Measurements from ENCODE around the gene PPT2. TPM values are rescaled to one million over a fixed set of nuclear protein-coding genes. Genes with fewer than 3 reads are reported as not detected.

PPT2 gene
- total and polyA plus RNA-seq, 2 of the 13 experiments (the other 11 are each of a cell fraction or from before 2014, with no cell fraction given) = 39.2 to 61.8 TPM

GRCh38 chr6:32177788-32178546 lies 24.0 kb downstream of the PPT2 start, which contains the start of gene RNF5 (continued):
- peak; percentile 63 for TF ChIP-seq SAP130 (CRISPR knock-in tag; IDR thresholded peaks at IDR 0.05; ENCODE audit: low read depth)
- TF ChIP-seq ZFP36L2 (CRISPR knock-in tag; IDR thresholded peaks at IDR 0.05) = no peak
- peak; percentile 32; the same call in 1 of the 2 replicates for TF ChIP-seq TGIF2 (CRISPR knock-in tag; IDR thresholded peaks at IDR 0.05)
- no peak for TF ChIP-seq ZNF180 (CRISPR knock-in tag; IDR thresholded peaks at IDR 0.05; ENCODE audit: borderline replicate concordance, low read depth)
- no peak; the same call in 1 of the 2 replicates for TF ChIP-seq USF2 (IDR thresholded peaks at IDR 0.05; ENCODE audit: low read depth, low read length)
- TF ChIP-seq USF2 (CRISPR knock-in tag; IDR thresholded peaks at IDR 0.05; ENCODE audit: borderline replicate concordance) = no peak; the same call in 1 of the 2 replicates
- peak; percentile 47 for TF ChIP-seq ASH2L (IDR thresholded peaks at IDR 0.05; ENCODE audit: insufficient read length, low read depth, low read length)
- TF ChIP-seq ESRRA (CRISPR knock-in tag; IDR thresholded peaks at IDR 0.05; ENCODE audit: low read depth) = peak; percentile 25; the same call in 1 of the 2 replicates
- TF ChIP-seq HOXA5 (CRISPR knock-in tag; IDR thresholded peaks at IDR 0.05) = no peak
- TF ChIP-seq ZBTB7B (CRISPR knock-in tag; IDR thresholded peaks at IDR 0.05) = no peak
- no peak for TF ChIP-seq PTBP1 (IDR thresholded peaks at IDR 0.05; ENCODE audit: low read depth, low read length, poor library complexity, severe bottlenecking)
- TF ChIP-seq ZHX2 (IDR thresholded peaks at IDR 0.05; ENCODE audit: low read depth) = no peak
- no peak for TF ChIP-seq ZHX2 (CRISPR knock-in tag; IDR thresholded peaks at IDR 0.05; ENCODE audit: borderline replicate concordance)
- TF ChIP-seq ZBTB44 (CRISPR knock-in tag; IDR thresholded peaks at IDR 0.05) = no peak
- TF ChIP-seq CAMTA2 (CRISPR knock-in tag; IDR thresholded peaks at IDR 0.05; ENCODE audit: borderline replicate concordance) = no peak
- no peak for TF ChIP-seq KLF11 (CRISPR knock-in tag; IDR thresholded peaks at IDR 0.05)
- TF ChIP-seq GPN1 (CRISPR knock-in tag; IDR thresholded peaks at IDR 0.05; ENCODE audit: borderline replicate concordance) = no peak
- no peak for TF ChIP-seq MXD4 (CRISPR knock-in tag; IDR thresholded peaks at IDR 0.05)
- TF ChIP-seq ZNF430 (CRISPR knock-in tag; IDR thresholded peaks at IDR 0.05) = no peak; the same call in 1 of the 2 replicates
- no peak for TF ChIP-seq TBP (CRISPR knock-in tag; IDR thresholded peaks at IDR 0.05)
- TF ChIP-seq RCOR2 (CRISPR knock-in tag; IDR thresholded peaks at IDR 0.05) = no peak
- TF ChIP-seq MTA1 (CRISPR knock-in tag; IDR thresholded peaks at IDR 0.05; ENCODE audit: borderline replicate concordance) = no peak
